Endodermal cell (in vitro differentiated cells): Measurements from ENCODE around the gene EXD3. TPM values are rescaled to one million over a fixed set of nuclear protein-coding genes. Genes with fewer than 3 reads are reported as not detected.

ENCODE experiments used
- DNase-seq: peaks from one replicate; pipeline ENCODE4 v3.0.0-alpha.2; 2017
- H3K27ac ChIP-seq: 2 replicates; pipeline ENCODE4 v1.5.1; 2013; ENCODE audit warnings: mild to moderate bottlenecking, low read depth, low read length, moderate library complexity
- H3K27me3 ChIP-seq: 2 replicates; pipeline ENCODE4 v1.6.1; 2013; ENCODE audit warnings: mild to moderate bottlenecking, low read length, moderate library complexity; ENCODE audit not compliant: insufficient read depth, control insufficient read depth, poor library complexity, severe bottlenecking
- H3K36me3 ChIP-seq: 2 replicates; pipeline ENCODE4 v1.7.0; 2013; ENCODE audit warnings: mild to moderate bottlenecking, low read length, moderate library complexity; ENCODE audit not compliant: control insufficient read depth, insufficient read depth
- H3K4me1 ChIP-seq: one replicate; pipeline ENCODE4 v1.7.0; 2013; ENCODE audit warnings: low read length; ENCODE audit not compliant: control insufficient read depth, insufficient read depth
- H3K4me3 ChIP-seq: 2 replicates; pipeline ENCODE4 v1.5.1; 2013; ENCODE audit warnings: mild to moderate bottlenecking, low read length, moderate library complexity
- H3K9ac ChIP-seq: 2 replicates; pipeline ENCODE4 v1.6.1; 2013; ENCODE audit warnings: mild to moderate bottlenecking, low read length, moderate library complexity; ENCODE audit not compliant: poor library complexity, severe bottlenecking; ENCODE audit errors: extremely low read depth
- H3K9me3 ChIP-seq: 2 replicates; pipeline ENCODE4 v1.6.1; 2013; ENCODE audit warnings: mild to moderate bottlenecking, low read length, moderate library complexity; ENCODE audit not compliant: control insufficient read depth
- H3K27ac Mint-ChIP-seq: 2 replicates; pipeline ENCODE4 v1.8.0; 2020; ENCODE audit warnings: mixed read lengths
- H3K27me3 Mint-ChIP-seq: 2 replicates; pipeline ENCODE4 v1.8.0; 2021; ENCODE audit warnings: mild to moderate bottlenecking, mixed read lengths; ENCODE audit not compliant: insufficient read depth
- H3K36me3 Mint-ChIP-seq: 2 replicates; pipeline ENCODE4 v1.8.0; 2020; ENCODE audit warnings: low read depth, mixed read lengths
- H3K4me1 Mint-ChIP-seq: 2 replicates; pipeline ENCODE4 v1.8.0; 2020; ENCODE audit warnings: mixed read lengths
- H3K4me3 Mint-ChIP-seq: 2 replicates; pipeline ENCODE4 v1.8.0; 2020; ENCODE audit warnings: mild to moderate bottlenecking, moderate library complexity, mixed read lengths
- H3K9me3 Mint-ChIP-seq: 2 replicates; pipeline ENCODE4 v1.8.0; 2020; ENCODE audit warnings: mild to moderate bottlenecking, mixed read lengths
- WGBS, 2 experiments: methylation state at CpG; one replicate each; pipeline versions ENCODE4 v1.1.5 to v1.1.7; 2013; ENCODE audit warnings: missing lambda C conversion rate in 2 of 2, mixed read lengths in 1 of 2; ENCODE audit not compliant: insufficient coverage in 1 of 2, insufficient read length in 1 of 2; 5-methylcytosine and 5-hydroxymethylcytosine counted together
- total RNA-seq, 2 donors: library from RNA; stranded (reverse); fragmentation: NEBNext Ultra II Directional in 1 of 2; extraction: Animal tissue kit (Norgen Biotek cat#: 25700) in 1 of 2; gene quantifications; 2 replicates in 1 of 2; 3 replicates in 1 of 2; pipeline ENCODE4 v1.2.1, GENCODE V29; 2021
- TF ChIP-seq, protein P1 (sequence below): fragments of 200-600 bp; sonication (generic); conservative IDR thresholded peaks from 2 replicates; pipeline ENCODE4 v1.5.0; 2021; ENCODE audit warnings: antibody characterized with exemption, mild to moderate bottlenecking

The EXD3 gene
- total RNA-seq, 2 donors from 2014 or later = 15.5 to 31.0 TPM

DNA sequence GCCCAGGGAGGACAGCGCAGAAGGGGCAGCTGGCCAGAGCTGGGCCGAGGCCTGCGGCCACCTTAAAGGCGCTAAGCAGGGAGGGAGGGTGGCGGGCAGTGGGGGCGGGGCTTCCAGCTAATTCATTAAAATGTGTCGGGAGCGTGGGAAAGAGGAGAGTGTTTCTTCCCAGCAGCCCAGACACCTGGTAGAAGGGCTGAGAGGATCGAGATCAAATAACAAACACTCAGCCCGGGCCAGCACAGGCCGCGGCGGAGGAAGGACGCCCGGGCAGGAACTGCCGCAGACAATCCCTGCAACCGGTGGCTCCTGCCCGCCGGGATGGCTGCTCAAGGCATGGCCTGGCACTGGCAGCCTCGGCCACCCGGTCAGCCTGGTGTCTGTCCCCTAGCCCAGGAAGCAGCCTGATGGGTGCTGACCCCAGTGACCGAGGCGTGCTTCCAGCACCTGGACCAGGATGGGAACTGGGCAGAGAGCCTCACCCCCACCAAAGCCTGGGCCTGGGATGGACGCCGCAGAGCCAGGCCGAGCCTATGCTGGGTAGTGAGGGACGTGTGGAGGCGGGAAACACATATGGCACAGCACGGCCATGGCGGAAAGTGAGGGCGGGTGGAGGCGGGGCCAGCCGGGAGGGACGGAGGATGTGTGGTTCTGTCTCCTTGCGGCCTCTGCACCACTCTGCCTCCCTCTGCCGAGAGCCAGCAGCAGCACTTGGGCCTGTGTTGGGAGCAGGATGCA is 117.7 kb downstream of the EXD3 start:
- H3K36me3 Mint-ChIP-seq = no peaks in the 10 kb centered on the region
- Histone ChIP-seq H3K27me3 (peaks cover 16% of the 10 kb centered on the region), H3K27ac (peak overlapping the region; percentile 98), H3K4me1 (no peaks in the 10 kb centered on the region), H3K4me3 (no peak overlapping the region), H3K9ac (no peak overlapping the region), H3K9me3 (no peaks in the 10 kb centered on the region), H3K36me3 (no peaks in the 10 kb centered on the region)
- TF ChIP-seq, protein P1, sequence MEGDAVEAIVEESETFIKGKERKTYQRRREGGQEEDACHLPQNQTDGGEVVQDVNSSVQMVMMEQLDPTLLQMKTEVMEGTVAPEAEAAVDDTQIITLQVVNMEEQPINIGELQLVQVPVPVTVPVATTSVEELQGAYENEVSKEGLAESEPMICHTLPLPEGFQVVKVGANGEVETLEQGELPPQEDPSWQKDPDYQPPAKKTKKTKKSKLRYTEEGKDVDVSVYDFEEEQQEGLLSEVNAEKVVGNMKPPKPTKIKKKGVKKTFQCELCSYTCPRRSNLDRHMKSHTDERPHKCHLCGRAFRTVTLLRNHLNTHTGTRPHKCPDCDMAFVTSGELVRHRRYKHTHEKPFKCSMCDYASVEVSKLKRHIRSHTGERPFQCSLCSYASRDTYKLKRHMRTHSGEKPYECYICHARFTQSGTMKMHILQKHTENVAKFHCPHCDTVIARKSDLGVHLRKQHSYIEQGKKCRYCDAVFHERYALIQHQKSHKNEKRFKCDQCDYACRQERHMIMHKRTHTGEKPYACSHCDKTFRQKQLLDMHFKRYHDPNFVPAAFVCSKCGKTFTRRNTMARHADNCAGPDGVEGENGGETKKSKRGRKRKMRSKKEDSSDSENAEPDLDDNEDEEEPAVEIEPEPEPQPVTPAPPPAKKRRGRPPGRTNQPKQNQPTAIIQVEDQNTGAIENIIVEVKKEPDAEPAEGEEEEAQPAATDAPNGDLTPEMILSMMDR = no peak
- H3K27me3 Mint-ChIP-seq = peaks cover 6% of the 10 kb centered on the region
- peak; percentile 86 for DNase-seq
- peak overlapping the region; percentile 39 for H3K27ac Mint-ChIP-seq
- 78 to 81% methylated on average over 21 to 36 of the region's 36 CpGs for WGBS, 2 experiments
- peaks cover 9% of the 10 kb centered on the region for H3K4me1 Mint-ChIP-seq
- no peaks in the 10 kb centered on the region for H3K9me3 Mint-ChIP-seq
- H3K4me3 Mint-ChIP-seq = no peak overlapping the region

DNA sequence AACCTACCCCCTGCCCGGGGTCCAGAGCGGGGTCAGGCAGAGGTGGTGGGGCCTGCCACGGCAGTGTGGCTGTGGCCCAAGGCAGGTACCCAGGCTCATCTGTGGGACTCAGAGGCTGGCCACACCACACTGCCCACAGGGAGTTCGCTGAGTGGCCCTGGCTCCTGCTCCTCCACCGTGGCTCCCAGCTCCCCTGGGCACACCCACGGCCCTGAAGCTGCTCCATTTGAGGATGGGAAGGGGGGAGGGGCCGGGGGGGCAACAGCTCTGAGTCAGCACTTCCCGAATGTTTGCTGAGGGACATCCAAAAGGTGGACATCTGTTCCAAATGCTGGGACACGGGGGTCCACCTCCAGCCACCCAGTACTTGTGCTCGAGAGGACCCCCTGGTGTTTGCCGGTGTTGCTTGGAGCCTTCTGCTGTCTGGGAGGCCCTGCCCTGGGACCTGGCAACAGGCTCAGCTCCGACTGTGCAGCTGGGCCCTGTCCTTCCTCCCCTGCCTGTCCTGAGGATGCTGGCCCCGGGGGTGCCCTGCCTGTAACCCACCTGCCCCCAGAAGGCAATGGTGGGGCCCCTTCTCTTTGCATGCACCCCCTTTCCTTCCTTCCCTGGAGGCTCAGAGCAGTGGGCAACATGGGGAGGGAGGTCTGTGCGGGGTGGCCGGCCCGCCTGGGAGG is 118.4 kb downstream of the EXD3 start:
- H3K27me3 ChIP-seq = peaks cover 23% of the 10 kb centered on the region
- Mint-ChIP-seq H3K27ac (no peak overlapping the region), H3K9me3 (no peaks in the 10 kb centered on the region), H3K36me3 (no peaks in the 10 kb centered on the region), H3K27me3 (peaks cover 11% of the 10 kb centered on the region), H3K4me1 (peaks cover 14% of the 10 kb centered on the region), H3K4me3 (no peak overlapping the region)
- TF ChIP-seq, protein P1 = no peak
- H3K27ac ChIP-seq = peak overlapping the region; percentile 98
- no peak overlapping the region for H3K4me3 ChIP-seq
- H3K9ac ChIP-seq = no peak overlapping the region
- H3K36me3 ChIP-seq = no peaks in the 10 kb centered on the region
- H3K4me1 ChIP-seq = no peaks in the 10 kb centered on the region
- DNase-seq = peak; percentile 58
- H3K9me3 ChIP-seq = no peaks in the 10 kb centered on the region
- 82 to 84% methylated on average over 11 to 16 of the region's 16 CpGs for WGBS, 2 experiments

DNA sequence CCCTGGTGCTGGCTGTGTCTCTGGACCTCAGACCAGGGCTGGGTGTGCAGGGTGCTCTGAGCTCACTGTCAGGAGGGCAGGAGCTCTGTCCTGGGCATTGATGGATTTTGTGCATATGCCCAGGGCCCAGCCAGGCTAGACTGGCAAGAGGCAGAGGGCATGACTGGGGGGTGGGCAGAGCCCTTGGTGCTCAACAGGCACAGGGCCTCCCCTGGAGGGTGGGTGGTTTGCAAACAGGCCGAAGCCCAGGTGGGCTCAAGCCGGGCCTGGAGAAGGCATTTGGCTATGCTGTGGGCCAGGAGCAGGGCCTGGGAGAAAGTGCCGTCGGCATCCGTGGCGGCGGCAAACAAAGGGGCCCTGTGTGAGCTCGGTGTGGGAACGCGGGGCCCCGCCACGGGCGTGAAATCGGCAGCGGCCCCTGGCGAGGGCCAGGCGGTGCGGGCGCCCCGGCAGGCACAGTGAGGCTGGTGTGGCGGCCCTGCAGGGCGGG is 119.0 kb downstream of the EXD3 start:
- peak; percentile 53 for DNase-seq
- 90 to 92% methylated on average over 17 to 22 of the region's 22 CpGs for WGBS, 2 experiments
- Histone ChIP-seq H3K36me3 (no peaks in the 10 kb centered on the region), H3K4me1 (peaks cover 3% of the 10 kb centered on the region), H3K27ac (peak overlapping the region; percentile 98), H3K4me3 (no peak overlapping the region), H3K9me3 (no peaks in the 10 kb centered on the region), H3K9ac (no peak overlapping the region), H3K27me3 (peaks cover 29% of the 10 kb centered on the region)
- TF ChIP-seq, protein P1 = no peak
- Mint-ChIP-seq H3K36me3 (no peaks in the 10 kb centered on the region), H3K9me3 (no peaks in the 10 kb centered on the region), H3K27ac (no peak overlapping the region), H3K4me1 (peaks cover 19% of the 10 kb centered on the region), H3K27me3 (peaks cover 16% of the 10 kb centered on the region), H3K4me3 (no peak overlapping the region)
